Tracheal epithelial cell (primary cell): ENCODE measurements around the gene ASIC1. TPM values are rescaled to one million over a fixed set of nuclear protein-coding genes. Genes with fewer than 3 reads are reported as not detected.

Experiments
- total RNA-seq: library from RNA; depleted of rRNA; stranded (reverse); fragments of >200 nt; gene quantifications from 2 replicates; pipeline ENCODE4 v1.2.1, GENCODE V29; 2014

The ASIC1 gene
- total RNA-seq, result 1.1 and 1.4 TPM in 2 replicates

DNA sequence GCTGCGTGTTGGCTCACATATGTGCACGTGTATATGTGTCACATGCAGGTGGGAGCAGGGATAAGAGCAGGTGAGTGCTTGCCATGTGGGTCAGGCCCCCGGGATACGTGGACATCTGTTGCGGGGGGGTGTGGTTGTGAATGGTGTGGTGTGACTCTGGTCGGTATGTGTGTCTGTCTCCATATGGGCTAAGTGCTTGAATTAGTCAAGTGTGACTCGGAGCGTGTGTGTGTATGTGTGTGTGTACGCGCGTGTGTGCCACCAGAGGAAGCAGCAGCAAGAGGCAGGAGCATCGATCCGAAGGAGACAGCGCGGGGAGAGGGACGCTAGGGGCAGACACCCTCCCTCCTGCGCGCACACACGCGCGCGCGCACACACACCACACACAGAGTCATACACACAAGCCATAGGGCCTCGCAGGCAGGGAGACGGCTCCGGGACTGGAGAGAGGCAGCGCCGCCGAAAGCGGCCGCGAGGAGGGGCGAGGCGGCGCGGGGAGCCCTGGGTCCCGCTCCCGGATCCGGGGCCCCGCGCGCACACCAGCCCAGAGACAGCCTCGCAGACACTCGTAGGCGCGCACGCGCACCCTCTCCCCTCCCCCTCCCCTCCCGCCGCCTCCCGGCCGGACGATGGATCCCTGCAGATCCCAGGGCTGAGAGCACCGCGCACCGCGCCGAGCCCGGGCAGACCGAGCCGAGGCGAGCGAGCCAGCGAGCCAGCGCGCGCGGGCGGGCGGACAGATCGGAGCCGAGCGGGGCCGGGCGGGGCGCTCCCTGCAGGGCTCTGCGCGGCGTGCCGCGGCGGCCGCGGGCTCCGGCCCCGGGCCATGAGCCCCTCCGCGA lies at the start of gene ASIC1:
Gene ASIC1, plus strand, starts transcription at position 597 of the 842 bp plus-strand sequence. CDS start 1,171 bp downstream, outside the sequence.

DNA sequence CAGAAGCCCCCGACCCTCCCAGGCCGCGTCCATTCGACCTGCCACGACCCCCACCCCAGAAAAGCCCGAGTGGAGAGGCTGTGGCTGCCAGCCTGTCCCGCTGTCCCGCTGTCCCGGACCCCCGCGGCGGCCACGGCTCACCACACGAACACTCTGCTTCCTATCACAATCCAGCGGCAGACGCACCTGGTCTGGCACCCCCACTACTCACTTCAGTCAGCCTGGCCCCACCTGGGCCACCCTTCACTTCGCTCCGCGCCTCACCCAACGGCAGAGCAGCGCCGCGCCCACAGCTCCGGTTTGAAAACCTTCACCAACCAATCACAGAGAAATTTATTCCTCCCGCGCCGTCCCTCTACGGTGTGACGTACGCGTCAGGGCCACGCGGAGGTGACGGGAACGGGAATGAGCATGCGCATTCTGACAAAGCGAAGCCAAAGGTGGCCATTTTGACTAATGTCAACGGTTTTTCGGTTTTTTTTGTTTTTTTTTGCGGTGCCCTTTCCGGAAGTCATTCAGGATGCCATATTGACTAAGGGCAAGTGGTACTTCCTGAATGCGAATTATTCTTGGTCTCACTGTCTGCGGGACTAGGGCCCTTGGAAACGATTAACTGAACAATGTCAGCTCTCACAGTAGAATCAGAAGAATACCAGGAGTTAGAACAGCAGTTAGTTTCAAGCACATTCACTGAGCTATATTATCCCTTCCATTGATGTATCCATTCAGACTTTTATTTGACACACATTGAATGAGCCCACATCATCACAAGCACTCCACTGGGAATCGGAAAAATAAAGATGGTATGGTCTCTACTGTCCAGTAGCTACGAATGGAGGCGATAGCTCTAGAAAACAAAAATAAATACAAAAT lies 32.0 kb upstream of the ASIC1 start, which contains the start of gene RACGAP1:
Gene RACGAP1, minus strand, starts transcription at position 308 of the 873 bp plus-strand sequence. CDS start 8,779 bp downstream, outside the sequence.

DNA sequence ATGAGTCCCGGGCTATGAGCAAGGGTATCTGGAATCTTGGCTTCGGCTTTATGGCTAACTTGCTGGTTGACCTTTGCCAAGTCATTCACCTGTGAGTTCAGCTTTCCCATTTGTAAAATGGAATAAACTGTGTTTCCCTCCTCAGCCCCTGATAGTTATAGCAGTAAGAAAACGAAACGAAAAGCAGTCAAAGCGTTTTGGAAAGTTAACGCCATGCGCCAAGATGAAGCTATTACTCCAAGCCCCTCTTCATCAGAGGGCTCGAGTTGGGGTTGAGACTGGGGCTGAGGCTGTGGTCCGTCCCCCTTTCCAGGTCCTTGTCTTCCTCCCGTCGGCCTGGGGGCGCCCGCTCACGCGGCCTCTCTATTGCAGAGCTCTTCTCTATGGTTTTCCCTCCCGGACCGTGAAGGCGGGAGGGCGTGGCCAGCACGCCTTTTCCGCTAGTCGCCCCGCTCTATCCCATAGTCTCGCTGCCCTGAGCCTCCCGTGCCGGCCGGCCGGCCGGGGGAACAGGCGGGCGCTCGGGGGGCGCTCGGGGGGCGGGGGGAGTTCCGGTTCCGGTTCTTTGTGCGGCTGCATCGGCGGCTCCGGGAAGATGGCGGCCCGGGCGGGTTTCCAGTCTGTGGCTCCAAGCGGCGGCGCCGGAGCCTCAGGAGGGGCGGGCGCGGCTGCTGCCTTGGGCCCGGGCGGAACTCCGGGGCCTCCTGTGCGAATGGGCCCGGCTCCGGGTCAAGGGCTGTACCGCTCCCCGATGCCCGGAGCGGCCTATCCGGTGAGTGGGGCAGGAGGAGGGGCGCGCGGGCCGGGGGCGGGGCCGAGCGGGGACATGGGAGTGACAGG lies 27.6 kb downstream of the ASIC1 start, which contains the start of gene SMARCD1:
Gene SMARCD1, plus strand, starts transcription at position 568 of the 840 bp plus-strand sequence. Its CDS starts 28 bp downstream, at position 596.

DNA sequence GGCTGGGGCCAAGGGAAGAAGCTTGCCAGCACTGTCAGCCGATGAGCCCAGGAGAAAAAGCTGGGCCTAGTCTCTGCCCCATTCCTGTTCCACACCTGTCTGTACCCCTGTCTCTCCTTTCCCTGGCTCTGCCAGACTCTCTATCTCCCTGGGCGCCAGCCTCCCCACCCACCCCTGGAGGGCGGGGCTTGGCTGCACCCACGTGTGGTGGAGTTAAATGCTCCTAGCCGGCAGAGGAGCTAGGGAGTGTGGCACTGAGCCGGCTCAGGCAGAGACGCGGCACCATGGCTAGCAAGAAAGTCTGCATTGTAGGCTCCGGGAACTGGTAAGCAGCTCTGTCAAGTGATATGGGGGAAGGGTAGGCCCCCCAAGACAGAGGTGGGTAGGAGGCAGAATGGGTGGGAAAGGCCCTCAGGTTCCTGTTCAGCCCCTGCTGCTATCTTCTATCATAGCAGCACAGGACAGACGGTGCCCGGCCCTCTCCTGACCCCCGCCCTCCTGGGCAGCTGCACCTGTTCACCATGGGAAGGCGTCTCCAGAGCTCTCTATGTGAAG lies 46.4 kb downstream of the ASIC1 start, which contains the start of gene GPD1:
Gene GPD1, plus strand, starts transcription at position 242 of the 555 bp plus-strand sequence. Its CDS starts 43 bp downstream, at position 285.

DNA sequence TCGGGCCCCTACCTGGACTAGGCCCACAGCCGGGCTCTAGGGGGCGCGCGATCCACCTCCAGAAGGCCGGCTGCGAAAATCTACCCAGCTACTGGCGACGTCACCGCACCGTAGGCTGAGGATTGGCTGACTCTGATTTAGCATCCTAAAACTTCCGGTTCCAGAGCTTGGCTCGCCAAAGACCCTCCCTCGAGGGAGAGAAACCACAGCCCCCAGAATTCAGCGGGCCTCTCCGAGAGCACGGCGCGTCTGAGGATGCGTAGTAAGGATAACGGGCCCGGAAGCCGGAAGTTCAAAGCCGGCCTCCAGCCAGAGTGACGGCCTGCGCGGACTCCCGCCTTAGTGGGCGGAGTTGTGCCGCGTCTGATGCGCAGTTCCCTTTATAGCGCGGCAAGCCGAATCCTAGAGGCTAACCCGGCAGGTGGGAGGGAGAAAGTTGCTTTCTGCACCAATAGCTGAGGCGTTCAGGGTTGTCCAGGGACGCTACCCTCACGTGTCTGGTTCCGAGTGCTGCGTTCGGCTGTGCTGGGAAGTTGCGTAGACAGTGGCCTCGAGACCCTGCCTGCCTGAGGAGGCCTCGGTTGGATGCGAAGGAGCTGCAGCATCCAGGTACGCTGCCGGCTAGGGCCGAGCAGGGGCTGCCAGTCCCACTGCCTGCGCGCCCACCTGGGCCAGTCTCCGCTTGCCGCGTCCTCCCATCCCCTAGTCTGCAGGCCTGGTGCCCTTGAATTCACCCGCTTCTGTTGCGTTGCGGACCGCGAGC lies 54.5 kb downstream of the ASIC1 start, which contains the start of gene COX14:
Gene COX14, plus strand, starts transcription at position 544 of the 763 bp plus-strand sequence. CDS start 7,808 bp downstream, outside the sequence.

Other genes starting within 250 kb of the ASIC1 start
- 3.8 and 4.1 TPM in 2 replicates for gene NCKAP5L, start 229.2 kb upstream of the ASIC1 start, total RNA-seq
- 3.6 and 8.5 TPM in 2 replicates for gene BCDIN3D, start 214.5 kb upstream of the ASIC1 start, total RNA-seq
- not detected in 2 replicates for gene FAIM2, start 153.7 kb upstream of the ASIC1 start, total RNA-seq
- gene AQP2, start 106.9 kb upstream of the ASIC1 start, total RNA-seq, result under 0.01 TPM in 1 of 2 replicates, not detected in the other
- gene AQP5, start 95.7 kb upstream of the ASIC1 start, total RNA-seq, result 0.43 TPM in 1 of 2 replicates, not detected in the other
- not detected in 2 replicates for gene AQP6, start 84.6 kb upstream of the ASIC1 start, total RNA-seq
- 16.0 and 17.4 TPM in 2 replicates for gene RACGAP1, start 32.1 kb upstream of the ASIC1 start, total RNA-seq
- gene SMARCD1, start 27.7 kb downstream of the ASIC1 start, total RNA-seq, result 31.8 and 41.9 TPM in 2 replicates
- gene GPD1, start 46.4 kb downstream of the ASIC1 start, total RNA-seq, result 1.2 TPM in 1 of 2 replicates, not detected in the other
- 41.0 and 51.2 TPM in 2 replicates for gene COX14, start 54.6 kb downstream of the ASIC1 start, total RNA-seq
- gene CERS5, start 109.8 kb downstream of the ASIC1 start, total RNA-seq, result 17.9 and 26.7 TPM in 2 replicates
- 97.4 and 107 TPM in 2 replicates for gene LIMA1, start 225.9 kb downstream of the ASIC1 start, total RNA-seq